HepG2 (cell line): ENCODE results near the gene SLC18A2. TPM values are rescaled to one million over a fixed set of nuclear protein-coding genes. Genes with fewer than 3 reads are reported as not detected.

ENCODE experiments used
- ARID3A ChIP-seq: IDR thresholded peaks from 2 replicates; pipeline ENCODE4 v1.6.1; 2012; ENCODE audit warnings: low read depth, low read length, improper control_type of control experiment
- ARID5B ChIP-seq: IDR thresholded peaks from 2 replicates; pipeline ENCODE4 v1.4.0; 2020; ENCODE audit warnings: mild to moderate bottlenecking, missing genetic modification reagents
- GPBP1L1 ChIP-seq: sonication (generic); formaldehyde crosslinking; IDR thresholded peaks from 2 replicates; pipeline ENCODE4 v1.5.0; 2020; ENCODE audit warnings: mild to moderate bottlenecking, missing genetic modification reagents
- JARID2 ChIP-seq: sonication (generic); formaldehyde crosslinking; IDR thresholded peaks from 2 replicates; pipeline ENCODE4 v1.8.1; 2023; ENCODE audit warnings: missing genetic modification reagents, inconsistent platforms; ENCODE audit not compliant: insufficient replicate concordance
- MAFF ChIP-seq: IDR thresholded peaks from 2 replicates; pipeline ENCODE4 v1.6.1; 2011; ENCODE audit warnings: low read depth, low read length, improper control_type of control experiment
- MATR3 ChIP-seq: sonication (generic); formaldehyde crosslinking; IDR thresholded peaks from 2 replicates; pipeline ENCODE4 v1.4.0; 2020; ENCODE audit warnings: missing genetic modification reagents
- MAX ChIP-seq: IDR thresholded peaks from 2 replicates; pipeline ENCODE4 v1.6.1; 2012; ENCODE audit warnings: inconsistent platforms
- NONO ChIP-seq, 2 experiments: fragments of 450-650 bp in 1 of 2; sonication (generic) in 1 of 2; formaldehyde crosslinking in 1 of 2; IDR thresholded peaks in 1 of 2; conservative IDR thresholded peaks in 1 of 2; 2 replicates each; pipeline versions ENCODE4 v1.6.1 to v1.8.0; 2017 to 2022; ENCODE audit warnings: mild to moderate bottlenecking in 1 of 2, missing genetic modification reagents in 1 of 2, moderate library complexity in 1 of 2
- RNF2 ChIP-seq: fragments of 450-650 bp; conservative IDR thresholded peaks from 2 replicates; pipeline ENCODE4 v1.6.1; 2016; ENCODE audit warnings: low read depth
- SOX13 ChIP-seq, 3 experiments: fragments of 450-650 bp in 1 of 3; sonication (generic) in 1 of 3; formaldehyde crosslinking in 1 of 3; IDR thresholded peaks in 2 of 3; conservative IDR thresholded peaks in 1 of 3; 2 replicates each; pipeline versions ENCODE4 v1.5.0 to v1.6.1; 2016 to 2020; ENCODE audit warnings: antibody characterized with exemption in 1 of 3, mild to moderate bottlenecking in 1 of 3, missing compliant biosample characterization in 1 of 3, missing genetic modification reagents in 1 of 3, moderate library complexity in 1 of 3
- SRY ChIP-seq: sonication (generic); formaldehyde crosslinking; IDR thresholded peaks from 2 replicates; pipeline ENCODE4 v1.8.0; 2022; ENCODE audit warnings: mild to moderate bottlenecking, missing genetic modification reagents
- ZBTB21 ChIP-seq: sonication (generic); formaldehyde crosslinking; IDR thresholded peaks from 2 replicates; pipeline ENCODE4 v1.4.0; 2020; ENCODE audit warnings: missing genetic modification reagents
- ZBTB3 ChIP-seq: sonication (generic); formaldehyde crosslinking; IDR thresholded peaks from 2 replicates; pipeline ENCODE4 v1.4.0; 2020; ENCODE audit warnings: low read depth, mild to moderate bottlenecking, moderate library complexity, missing genetic modification reagents, borderline replicate concordance
- ZNF790 ChIP-seq: sonication (generic); formaldehyde crosslinking; IDR thresholded peaks from 2 replicates; pipeline ENCODE4 v1.8.0; 2022; ENCODE audit warnings: missing genetic modification reagents, mild to moderate bottlenecking, borderline replicate concordance
- polyA plus RNA-seq, 8 experiments: library from polyadenylated mRNA; depleted of rRNA in 3 of 8; stranded (reverse) in 7 of 8; unstranded in 1 of 8; fragments of >200 nt; fragmentation: Illumina TruSeq in 4 of 8; extraction: Trizol in 4 of 8; gene quantifications; 2 replicates each; pipeline versions ENCODE4 v1.2.1 to v1.2.3, GENCODE V29; 2011 to 2016; ENCODE audit warnings: low read depth in 4 of 8, missing spikeins in 1 of 8, mixed read lengths in 1 of 8; ENCODE audit not compliant: insufficient read depth in 1 of 8
- total RNA-seq, 5 experiments: library from RNA; depleted of rRNA; stranded (reverse); fragments of >200 nt; fragmentation: Illumina TruSeq; extraction: Trizol; gene quantifications; 2 replicates each; pipeline ENCODE4 v1.2.3, GENCODE V29; 2016; ENCODE audit warnings: low read depth in 1 of 5

Gene SLC18A2
- total and polyA plus RNA-seq, 2 of the 13 experiments (the other 11 are each of a cell fraction or from before 2014, with no cell fraction given), result not detected

- TF ChIP-seq MAFF, result 0 out of 2 replicates have a peak, but pooled peaks have one; percentile 9
- TF ChIP-seq SOX13 (IDR thresholded peaks at IDR 0.05), result no peak
- peak in 1 of 2 experiments; percentile 79; a peak in 2 of 4 replicates for TF ChIP-seq SOX13 (CRISPR knock-in tag; conservative IDR thresholded peaks at IDR 0.05 in 1 of 2, IDR thresholded peaks at IDR 0.05 in 1 of 2)
- TF ChIP-seq GPBP1L1 (CRISPR knock-in tag), result no peak
- TF ChIP-seq ARID3A, result 0 out of 2 replicates have a peak, but pooled peaks have one; percentile 14
- peak; percentile 87 for TF ChIP-seq ZBTB21 (CRISPR knock-in tag)
- no peak for TF ChIP-seq SRY (CRISPR knock-in tag)
- no peak for TF ChIP-seq JARID2
- TF ChIP-seq ARID5B, result peak; percentile 58
- TF ChIP-seq RNF2, result peak; percentile 84
- TF ChIP-seq MATR3 (CRISPR knock-in tag), result no peak
- no peak for TF ChIP-seq NONO (IDR thresholded peaks at IDR 0.05)
- TF ChIP-seq NONO (CRISPR knock-in tag; conservative IDR thresholded peaks at IDR 0.05), result no peak
- no peak for TF ChIP-seq ZNF790 (CRISPR knock-in tag)
- TF ChIP-seq MAX, result peak; percentile 66
- no peak for TF ChIP-seq ZBTB3 (CRISPR knock-in tag)
Measured at GRCh38 chr10:117264782-117265181, 23.9 kb downstream of the SLC18A2 start (continued).
